ENCODE results near the gene PBX2.

The PBX2 gene

DNA sequence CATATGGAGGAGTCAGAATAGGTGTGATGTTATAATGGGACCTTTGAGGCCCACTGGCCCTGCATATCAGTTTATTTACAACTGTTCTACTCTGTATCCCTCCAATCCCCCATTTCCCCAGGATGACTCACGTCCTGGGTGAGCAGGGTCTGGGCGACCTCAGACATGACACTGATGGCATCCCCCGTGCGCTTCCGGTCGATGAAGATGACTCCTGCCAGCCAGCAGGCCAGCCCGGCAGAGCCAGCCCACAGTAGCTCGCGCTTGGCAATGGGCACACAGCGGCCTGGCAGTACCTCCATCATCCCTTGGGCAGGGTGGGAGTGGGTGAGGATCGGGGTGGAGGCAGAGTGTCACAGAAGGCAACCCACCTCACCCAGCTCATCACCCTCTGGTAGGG, 19.7 kb downstream of the PBX2 start:
- no peaks in the 10 kb centered on the region for H3F3A ChIP-seq (ENCODE audit: insufficient read depth, low read length)
- DNase-seq: no peak
- H4K20me1 ChIP-seq (ENCODE audit: insufficient read depth, low read length): no peaks in the 10 kb centered on the region
- no peaks in the 10 kb centered on the region for H3K27me3 ChIP-seq (replicated peaks; ENCODE audit: insufficient read depth, low read length)
- H3K4me1 ChIP-seq (ENCODE audit: low read length): peaks cover 4% of the 10 kb centered on the region; the same call in 1 of the 2 replicates
- H3K9ac ChIP-seq (ENCODE audit: low read length): no peak overlapping the region
- no peaks in the 10 kb centered on the region for H3K9me3 ChIP-seq (replicated peaks; ENCODE audit: insufficient read depth, low read length)
- no peaks in the 10 kb centered on the region for H3K36me3 ChIP-seq (replicated peaks; ENCODE audit: insufficient read depth, low read length)
- no peak overlapping the region for H3K27ac ChIP-seq (ENCODE audit: low read length)
- H2AFZ ChIP-seq (ENCODE audit: low read length): no peak overlapping the region
- peaks cover 4% of the 10 kb centered on the region; the same call in 1 of the 2 replicates for H3K79me2 ChIP-seq (ENCODE audit: low read length)
- no peak overlapping the region for H3K4me2 ChIP-seq (ENCODE audit: low read depth, low read length)
- H3K4me3 ChIP-seq (ENCODE audit: low read length): no peak overlapping the region
- TF ChIP-seq EZH2 (optimal IDR thresholded peaks at IDR 0.05; ENCODE audit: low read depth, low read length): no peak
- no peaks in the 10 kb centered on the region for H3K9me2 ChIP-seq (replicated peaks; ENCODE audit: insufficient read depth, low read length)

GRCh38 chr6:32168807-32169591, 21.0 kb downstream of the PBX2 start:
- Histone ChIP-seq H3K4me3 (ENCODE audit: low read length) (no peak overlapping the region), H3K9me3 (replicated peaks; ENCODE audit: insufficient read depth, low read length) (no peaks in the 10 kb centered on the region), H3K79me2 (ENCODE audit: low read length) (no peaks in the 10 kb centered on the region), H4K20me1 (ENCODE audit: insufficient read depth, low read length) (no peaks in the 10 kb centered on the region), H3K27me3 (replicated peaks; ENCODE audit: insufficient read depth, low read length) (no peaks in the 10 kb centered on the region), H2AFZ (ENCODE audit: low read length) (no peak overlapping the region), H3K4me2 (ENCODE audit: low read depth, low read length) (no peak overlapping the region), H3K27ac (ENCODE audit: low read length) (no peak overlapping the region), H3F3A (ENCODE audit: insufficient read depth, low read length) (no peaks in the 10 kb centered on the region), H3K36me3 (replicated peaks; ENCODE audit: insufficient read depth, low read length) (no peaks in the 10 kb centered on the region), H3K9me2 (replicated peaks; ENCODE audit: insufficient read depth, low read length) (no peaks in the 10 kb centered on the region), H3K9ac (ENCODE audit: low read length) (no peak overlapping the region), H3K4me1 (ENCODE audit: low read length) (no peaks in the 10 kb centered on the region)
- TF ChIP-seq EZH2 (optimal IDR thresholded peaks at IDR 0.05; ENCODE audit: low read depth, low read length) (no peak), EZH2phosphoT487 (IDR thresholded peaks at IDR 0.05; ENCODE audit: low read length) (no peak), CTCF (IDR thresholded peaks at IDR 0.05; ENCODE audit: low read length) (no peak)
- no peak for DNase-seq

GRCh38 chr6:32168350-32168749, 21.7 kb downstream of the PBX2 start:
- Histone ChIP-seq H3K27ac (ENCODE audit: low read length) (no peak overlapping the region), H4K20me1 (ENCODE audit: insufficient read depth, low read length) (no peaks in the 10 kb centered on the region), H3K27me3 (replicated peaks; ENCODE audit: insufficient read depth, low read length) (no peaks in the 10 kb centered on the region), H3K4me2 (ENCODE audit: low read depth, low read length) (no peak overlapping the region), H3K9me3 (replicated peaks; ENCODE audit: insufficient read depth, low read length) (no peaks in the 10 kb centered on the region), H3K9ac (ENCODE audit: low read length) (no peak overlapping the region), H3K4me1 (ENCODE audit: low read length) (no peaks in the 10 kb centered on the region), H3K36me3 (replicated peaks; ENCODE audit: insufficient read depth, low read length) (no peaks in the 10 kb centered on the region), H3K4me3 (ENCODE audit: low read length) (no peak overlapping the region), H3K9me2 (replicated peaks; ENCODE audit: insufficient read depth, low read length) (no peaks in the 10 kb centered on the region), H3F3A (ENCODE audit: insufficient read depth, low read length) (no peaks in the 10 kb centered on the region), H3K79me2 (ENCODE audit: low read length) (no peaks in the 10 kb centered on the region), H2AFZ (ENCODE audit: low read length) (no peak overlapping the region)
- no peak for DNase-seq
- TF ChIP-seq CTCF (IDR thresholded peaks at IDR 0.05; ENCODE audit: low read length) (no peak), EZH2 (optimal IDR thresholded peaks at IDR 0.05; ENCODE audit: low read depth, low read length) (no peak), EZH2phosphoT487 (IDR thresholded peaks at IDR 0.05; ENCODE audit: low read length) (no peak)

- DNase-seq: no peak
- Histone ChIP-seq H3K9ac (ENCODE audit: low read length) (no peak overlapping the region), H3K4me3 (ENCODE audit: low read length) (no peak overlapping the region), H3K4me2 (ENCODE audit: low read depth, low read length) (no peak overlapping the region), H3K4me1 (ENCODE audit: low read length) (no peaks in the 10 kb centered on the region), H3F3A (ENCODE audit: insufficient read depth, low read length) (no peaks in the 10 kb centered on the region), H3K27ac (ENCODE audit: low read length) (no peak overlapping the region), H3K79me2 (ENCODE audit: low read length) (no peaks in the 10 kb centered on the region), H4K20me1 (ENCODE audit: insufficient read depth, low read length) (no peaks in the 10 kb centered on the region), H3K9me3 (replicated peaks; ENCODE audit: insufficient read depth, low read length) (no peaks in the 10 kb centered on the region), H3K9me2 (replicated peaks; ENCODE audit: insufficient read depth, low read length) (no peaks in the 10 kb centered on the region), H3K36me3 (replicated peaks; ENCODE audit: insufficient read depth, low read length) (no peaks in the 10 kb centered on the region), H3K27me3 (replicated peaks; ENCODE audit: insufficient read depth, low read length) (no peaks in the 10 kb centered on the region), H2AFZ (ENCODE audit: low read length) (no peak overlapping the region)
- TF ChIP-seq CTCF (IDR thresholded peaks at IDR 0.05; ENCODE audit: low read length): no peak
- TF ChIP-seq EZH2 (optimal IDR thresholded peaks at IDR 0.05; ENCODE audit: low read depth, low read length): no peak
- no peak for TF ChIP-seq EZH2phosphoT487 (IDR thresholded peaks at IDR 0.05; ENCODE audit: low read length)
Observed at GRCh38 chr6:32167761-32168262, 22.2 kb downstream of the PBX2 start.

Data from MM.1S (cell line).